Motor neuron (in vitro differentiated cells): ENCODE data around the gene SIK3. TPM values are rescaled to one million over a fixed set of nuclear protein-coding genes. Genes with fewer than 3 reads are reported as not detected.
A peak's percentile ranks its signal among the peaks of the same experiment; 100 is the strongest.

Source experiments
- ATAC-seq, 8 experiments: fragments of 200-7000 bp; cut with Tn5 transposase; replicated peaks in 6 of 8; 2 replicates each; pipeline ENCODE4 v1.8.0; 2021; ENCODE audit warnings: mild to moderate bottlenecking in 8 of 8, moderate library complexity in 8 of 8
- H3K27ac ChIP-seq, 2 donors: fragments of 250-450 bp; sonication (Bioruptor Pico); 2 replicates each; pipeline ENCODE4 v1.9.0; 2021; ENCODE audit warnings: antibody characterized with exemption in 2 of 2, mild to moderate bottlenecking in 2 of 2, moderate library complexity in 1 of 2
- H3K4me1 ChIP-seq, 2 donors: fragments of 250-450 bp; sonication (Bioruptor Pico); replicated peaks in 1 of 2; 2 replicates each; pipeline ENCODE4 v1.6.1; 2021; ENCODE audit warnings: antibody characterized with exemption in 2 of 2, mild to moderate bottlenecking in 2 of 2, moderate library complexity in 1 of 2
- H3K4me3 ChIP-seq, 5 donors: fragments of 250-450 bp; sonication (Bioruptor Pico); 2 replicates each; pipeline ENCODE4 v1.9.0; 2021; ENCODE audit warnings: antibody characterized with exemption in 5 of 5, mild to moderate bottlenecking in 5 of 5, moderate library complexity in 4 of 5
- WGBS, 10 experiments: fragments of 450-650 bp; shearing (Covaris generic); methylation state at CpG; one replicate each; pipeline ENCODE4 v1.0.0; 2022; 5-methylcytosine and 5-hydroxymethylcytosine counted together
- in situ Hi-C, 9 experiments: fragments of 400-800 bp; cut with MboI; loops; one replicate each; pipeline ENCODE4 v1.15.0; 2021; ENCODE audit warnings: low sequenced_read_pairs in 9 of 9, low pct_unique_long_range_greater_than_20kb in 2 of 9; ENCODE audit not compliant: unreplicated experiment in 9 of 9
- total RNA-seq, 8 experiments: library from RNA; unstranded; fragments of 300-600 nt; gene quantifications; 2 replicates each; pipeline versions ENCODE4 v1.2.3 to v1.2.4, GENCODE V29; 2022

Gene SIK3
- total RNA-seq, 8 experiments from 2014 or later, result 12.7 to 34.3 (median 16.5) TPM

DNA sequence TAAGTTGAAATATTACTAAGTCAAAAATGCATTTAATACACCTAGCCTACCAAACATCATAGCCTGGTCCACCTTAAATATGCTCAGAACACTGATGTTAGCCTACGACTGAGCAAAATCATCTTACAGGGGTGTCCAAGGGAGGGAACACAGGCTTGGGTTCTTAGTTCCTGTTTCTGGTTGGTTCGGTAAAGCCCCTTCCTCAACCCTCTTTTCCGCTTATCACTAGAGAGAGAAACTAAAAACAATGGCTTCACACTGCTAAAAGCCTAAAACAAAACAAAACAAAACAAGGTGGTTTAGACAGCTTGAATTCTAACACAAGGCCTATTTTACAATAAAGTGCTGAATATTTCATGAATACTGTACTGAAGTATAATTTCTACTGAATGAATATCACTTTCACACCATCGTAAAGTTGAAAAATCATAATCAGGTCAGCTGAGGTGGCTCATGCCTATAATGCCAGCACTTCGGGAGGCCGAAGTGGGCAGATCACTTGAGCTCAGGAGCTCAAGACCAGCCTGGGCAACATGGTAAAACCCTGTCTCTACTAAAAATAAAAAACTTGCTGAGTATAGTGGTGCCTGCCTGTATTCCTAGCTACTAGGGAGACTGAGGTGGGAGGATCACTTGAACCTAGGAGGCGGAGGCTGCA is 118.0 kb downstream of the SIK3 start:
- in situ Hi-C loops, result loop anchor here in 1 of 9 experiments (25.0 kb wide), 1 partner anchor 107 kb away; the partner anchor contains the start of gene SIK3
- H3K27ac ChIP-seq, result no peak overlapping the region

DNA sequence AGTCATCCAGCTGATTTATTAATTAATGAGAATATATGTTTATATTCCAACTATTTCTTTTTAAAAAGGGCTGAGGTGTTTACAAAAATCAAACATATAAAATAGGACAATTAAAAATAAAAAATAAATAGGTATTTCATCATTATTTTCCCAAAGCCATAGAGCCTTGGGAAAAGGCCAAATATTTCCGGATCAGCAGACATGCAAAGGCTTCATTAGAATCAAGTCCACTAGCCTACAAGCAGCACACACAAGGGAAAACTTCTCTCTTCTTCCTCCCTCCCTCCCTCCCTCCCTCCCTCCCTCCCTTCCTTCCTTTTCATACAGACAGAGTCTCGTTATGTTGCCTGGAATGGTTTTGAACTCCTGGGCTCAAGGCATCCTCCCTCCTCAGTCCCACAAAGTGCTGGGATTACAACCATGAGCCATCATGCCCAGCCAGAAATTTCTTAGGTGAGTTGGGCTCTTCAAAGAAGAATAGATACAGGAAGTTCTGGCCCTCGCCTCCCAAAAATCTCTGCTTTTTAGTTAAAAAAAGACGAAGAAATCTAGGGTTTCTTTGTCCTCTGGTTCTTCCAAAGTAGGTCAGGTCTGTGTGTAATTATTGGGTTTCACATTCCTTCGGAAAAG is 121.2 kb downstream of the SIK3 start:
- Histone ChIP-seq H3K4me1 (no peaks in the 10 kb centered on the region), H3K27ac (no peak overlapping the region), H3K4me3 (no peak overlapping the region)
- no peak for ATAC-seq
- 13 to 100% (median 56%) methylated on average over 1 to 5 of the region's 5 CpGs; no CpG with 5 or more reads in 1 of the 10 experiments for WGBS, 10 experiments
- in situ Hi-C loops, result loop anchor here in 1 of 9 experiments (25.0 kb wide), 1 partner anchor 110 kb away; the partner anchor contains the start of gene SIK3

More for the DNA sequence above, 118.0 kb downstream of the SIK3 start:
- ATAC-seq, result no peak
- 73 to 100% (median 96%) methylated on average over 2 to 7 of the region's 7 CpGs for WGBS, 10 experiments
- Histone ChIP-seq H3K4me1 (peaks cover 0 to 3% of the 10 kb centered on the region in 2 donors), H3K4me3 (no peak overlapping the region)

DNA sequence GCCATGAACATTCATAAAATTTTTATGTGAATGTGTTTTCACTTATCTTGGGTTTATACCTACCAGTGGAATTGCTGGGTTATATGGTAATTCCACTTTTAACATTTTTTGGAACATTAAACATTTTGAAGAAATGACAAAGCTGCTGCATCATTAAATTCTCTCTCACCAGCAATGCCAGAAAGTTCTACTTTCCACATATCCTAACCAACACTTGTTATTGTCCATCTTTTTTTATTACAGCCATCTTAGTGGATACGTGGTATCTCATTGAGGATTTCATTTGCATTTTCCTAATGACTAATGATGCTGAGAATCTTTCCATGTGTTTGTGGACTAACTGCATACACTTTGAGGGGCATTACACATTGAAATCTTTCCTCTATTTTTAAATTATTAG is 122.6 kb downstream of the SIK3 start:
- in situ Hi-C loops, result loop anchor here in 1 of 9 experiments (25.0 kb wide), 1 partner anchor 112 kb away; the partner anchor contains the start of gene SIK3
- no peaks in the 10 kb centered on the region for H3K4me1 ChIP-seq
- 57 to 100% (median 94%) methylated on average over 1 of the region's 1 CpG; no CpG with 5 or more reads in 2 of the 10 experiments for WGBS, 10 experiments
- no peak for ATAC-seq
- H3K27ac ChIP-seq, result no peak overlapping the region
- no peak overlapping the region for H3K4me3 ChIP-seq

DNA sequence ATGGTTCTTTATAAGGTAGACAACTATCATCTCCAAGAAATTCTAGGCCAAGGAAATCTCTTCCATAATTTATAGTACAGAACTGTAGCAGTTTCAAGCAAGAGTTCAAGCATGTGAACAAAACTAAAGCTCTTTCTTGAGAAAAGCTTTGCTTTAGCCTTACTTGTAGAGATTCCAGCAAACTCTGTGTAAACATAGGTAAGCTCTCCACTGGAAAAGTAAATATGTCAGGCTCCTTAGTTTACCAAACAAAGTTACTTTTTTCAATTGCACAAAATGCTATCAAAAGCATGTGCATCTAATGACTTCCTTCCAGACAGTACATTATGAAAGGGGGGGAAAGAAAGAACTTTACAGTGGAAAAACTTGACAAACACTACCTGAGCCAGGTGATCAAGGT is 125.0 kb downstream of the SIK3 start:
- no peak overlapping the region for H3K4me3 ChIP-seq
- no peak for ATAC-seq
- no peak overlapping the region for H3K27ac ChIP-seq
- H3K4me1 ChIP-seq, result no peaks in the 10 kb centered on the region
- in situ Hi-C loops, result no loop called here

DNA sequence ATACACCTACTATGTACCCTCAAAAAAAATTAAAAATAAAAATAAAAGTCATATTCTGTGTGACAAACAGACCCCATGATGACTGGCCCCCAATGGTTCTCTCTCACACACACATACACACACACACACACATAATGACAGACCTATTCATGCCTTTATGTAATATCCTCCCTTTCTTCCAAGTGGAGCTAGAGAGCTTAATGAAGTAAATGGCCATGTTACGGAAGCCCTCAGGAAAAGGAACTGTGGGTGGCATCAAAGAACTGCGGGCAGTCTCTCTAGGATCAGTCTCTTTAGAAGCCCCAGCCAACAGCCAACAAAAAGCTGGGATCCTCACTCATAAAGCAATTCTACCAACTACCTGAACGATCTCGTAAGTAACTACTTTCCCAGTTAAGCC is 125.5 kb downstream of the SIK3 start:
- no peak overlapping the region for H3K27ac ChIP-seq
- in situ Hi-C loops, result no loop called here
- ATAC-seq, result no peak
- no peak overlapping the region for H3K4me3 ChIP-seq
- no peaks in the 10 kb centered on the region for H3K4me1 ChIP-seq
- WGBS, 10 experiments, result 60 to 100% (median 94%) methylated on average over 1 to 4 of the region's 4 CpGs; no CpG with 5 or more reads in 2 of the 10 experiments

DNA sequence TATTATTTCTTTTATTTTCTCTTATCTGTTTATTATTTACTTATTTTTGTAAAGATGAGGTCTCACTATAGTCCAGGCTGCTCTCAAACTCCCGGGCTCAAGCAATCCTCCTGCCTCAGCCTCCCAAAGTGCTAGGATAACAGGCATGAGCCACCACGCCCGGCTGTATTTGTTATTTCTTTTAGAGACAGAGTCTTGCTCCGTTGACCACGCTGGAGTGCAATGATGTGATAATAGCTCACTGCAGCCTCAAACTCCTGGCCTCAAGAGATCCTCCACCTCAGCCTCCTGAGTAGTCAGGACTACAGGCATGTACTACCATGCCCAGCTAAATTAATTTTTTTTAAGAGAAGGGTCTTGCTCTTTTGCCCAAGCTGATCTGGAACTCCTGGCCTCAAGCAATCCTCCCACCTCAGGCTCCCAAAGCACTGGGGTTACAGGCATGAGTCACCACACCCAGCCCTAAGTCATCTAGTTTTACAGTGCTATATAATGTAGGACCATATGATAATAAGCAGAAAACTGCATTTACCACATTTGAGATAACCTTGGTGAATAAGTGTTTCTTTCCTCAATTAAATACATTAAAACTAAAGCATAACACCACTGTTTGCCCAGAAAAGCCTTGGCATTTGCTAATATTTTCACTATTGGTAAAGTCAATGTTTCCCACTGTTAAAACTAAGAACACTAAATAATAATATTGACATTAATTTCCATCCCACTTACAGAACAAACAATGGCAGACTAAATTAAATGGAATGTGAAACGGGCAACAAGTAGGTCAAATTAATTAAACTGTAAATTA is 127.5 kb downstream of the SIK3 start:
- ATAC-seq, result no peak
- 50 to 100% (median 83%) methylated on average over 1 to 6 of the region's 6 CpGs; no CpG with 5 or more reads in 1 of the 10 experiments for WGBS, 10 experiments
- Histone ChIP-seq H3K27ac (no peak overlapping the region), H3K4me1 (no peaks in the 10 kb centered on the region), H3K4me3 (no peak overlapping the region)
- in situ Hi-C loops, result no loop called here

DNA sequence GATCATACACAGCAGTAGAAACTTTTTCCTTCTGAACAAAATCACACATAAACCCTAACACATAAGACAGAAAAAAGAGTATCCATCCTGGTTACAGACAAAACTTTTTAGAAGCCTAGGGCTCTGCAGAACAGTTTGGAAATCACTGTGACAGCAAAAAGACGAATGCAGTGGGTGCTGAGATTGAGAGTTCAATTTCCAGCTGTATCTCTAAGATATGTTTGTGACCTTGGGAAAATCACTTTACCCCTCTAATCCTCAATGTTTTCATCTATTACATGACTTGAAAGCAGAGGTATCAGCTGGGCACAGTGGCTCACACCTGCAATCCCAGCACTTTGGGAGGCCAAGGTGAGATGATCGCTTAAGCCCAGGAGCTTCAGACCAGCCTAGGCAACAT is 128.5 kb downstream of the SIK3 start:
- H3K27ac ChIP-seq, result no peak overlapping the region

DNA sequence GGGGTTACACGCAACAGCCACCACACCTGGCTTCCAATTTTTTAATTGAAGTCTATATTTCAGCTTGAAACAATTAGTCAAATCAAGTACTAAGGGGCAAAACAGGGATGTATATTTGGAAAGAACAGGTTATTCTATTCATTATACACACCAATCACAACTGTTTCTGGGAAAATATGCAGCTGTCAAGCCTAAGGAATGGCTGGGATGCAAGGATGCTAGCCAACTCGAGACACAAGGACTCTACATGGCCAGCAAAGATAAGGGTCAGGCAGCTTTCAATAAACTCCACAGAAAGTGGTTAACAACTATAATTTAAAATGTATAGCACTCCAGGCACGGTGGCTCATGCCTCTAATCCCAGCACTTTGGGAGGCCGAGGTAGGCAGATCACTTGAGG is 134.0 kb downstream of the SIK3 start:
- Histone ChIP-seq H3K4me3 (no peak overlapping the region), H3K4me1 (no peaks in the 10 kb centered on the region), H3K27ac (no peak overlapping the region)
- no peak for ATAC-seq
- WGBS, 10 experiments, result 80 to 100% (median 100%) methylated on average over 1 to 4 of the region's 4 CpGs; no CpG with 5 or more reads in 3 of the 10 experiments
- in situ Hi-C loops, result no loop called here

More for the DNA sequence above, 128.5 kb downstream of the SIK3 start:
- in situ Hi-C loops, result no loop called here
- Histone ChIP-seq H3K4me3 (no peak overlapping the region), H3K4me1 (no peaks in the 10 kb centered on the region)
- ATAC-seq, result no peak
- 60 to 100% (median 92%) methylated on average over 1 to 2 of the region's 2 CpGs; no CpG with 5 or more reads in 4 of the 10 experiments for WGBS, 10 experiments

DNA sequence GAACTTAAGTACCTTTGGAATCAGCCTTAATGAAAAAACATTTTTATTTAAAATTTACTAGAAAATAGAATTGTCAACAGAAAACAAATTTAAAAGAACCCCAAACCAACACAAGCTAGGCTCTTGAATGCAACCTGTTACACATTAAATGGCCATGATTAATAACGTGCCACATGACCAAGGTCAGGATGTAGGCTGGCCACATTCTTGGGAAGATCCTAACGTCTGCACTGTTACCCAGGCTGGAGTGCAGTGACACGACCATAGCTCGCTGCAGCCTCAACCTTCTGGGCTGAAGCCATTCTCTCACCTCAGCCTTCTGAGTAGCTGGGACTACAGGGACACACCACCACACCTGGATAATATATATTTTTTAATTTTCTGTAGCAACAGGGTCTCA is 134.4 kb downstream of the SIK3 start:
- Histone ChIP-seq H3K27ac (no peak overlapping the region), H3K4me3 (no peak overlapping the region), H3K4me1 (no peaks in the 10 kb centered on the region)
- WGBS, 10 experiments, result 20 to 100% (median 58%) methylated on average over 1 to 4 of the region's 4 CpGs; no CpG with 5 or more reads in 5 of the 10 experiments
- in situ Hi-C loops, result no loop called here
- no peak for ATAC-seq

DNA sequence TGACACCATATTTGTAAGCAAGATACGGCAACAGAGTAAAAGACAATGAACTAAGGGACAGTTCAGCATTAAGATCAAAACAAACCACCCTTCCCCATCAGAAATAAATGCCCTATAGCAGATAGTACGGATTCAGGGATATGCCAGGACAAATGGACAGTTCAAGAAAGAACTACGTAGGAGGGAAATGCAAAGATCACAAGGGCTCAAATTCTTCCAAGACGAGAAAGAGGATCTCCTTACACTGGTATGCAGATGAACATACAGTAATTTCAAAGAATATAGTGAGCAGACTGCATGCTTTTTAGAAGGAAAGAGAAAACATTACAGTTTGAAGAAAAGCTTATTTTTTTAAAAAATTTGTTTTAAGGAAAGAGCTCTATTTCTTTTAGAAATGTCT is 136.1 kb downstream of the SIK3 start:
- WGBS, 10 experiments, result 30 to 89% (median 70%) methylated on average over 2 to 4 of the region's 4 CpGs
- Histone ChIP-seq H3K27ac (no peak overlapping the region), H3K4me1 (no peaks in the 10 kb centered on the region), H3K4me3 (no peak overlapping the region)
- peak in 3 of 8 experiments; percentile 59 to 87 (median 62) for ATAC-seq
- in situ Hi-C loops, result no loop called here

DNA sequence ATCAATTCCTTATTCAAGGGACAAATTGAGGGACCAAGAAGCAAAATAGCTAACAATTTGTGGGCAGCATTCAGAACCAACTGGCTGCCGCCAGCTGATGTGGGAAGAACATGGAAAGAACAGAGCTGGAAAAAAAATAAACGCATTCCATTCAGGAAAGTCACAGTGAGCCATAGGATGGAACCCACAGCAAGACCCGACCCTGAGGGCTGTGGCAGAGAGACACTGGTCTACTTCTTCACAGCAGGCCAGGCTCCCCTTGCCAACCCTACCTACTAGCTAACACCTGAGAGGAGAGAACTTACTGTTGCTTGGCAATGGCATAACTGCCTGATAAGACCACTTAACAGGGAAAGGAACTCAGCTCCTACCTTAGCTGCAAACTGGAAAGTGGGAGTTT is 137.3 kb downstream of the SIK3 start:
- Histone ChIP-seq H3K4me3 (no peak overlapping the region), H3K4me1 (no peaks in the 10 kb centered on the region), H3K27ac (no peak overlapping the region)
- 7 to 100% (median 68%) methylated on average over 1 to 3 of the region's 3 CpGs; no CpG with 5 or more reads in 3 of the 10 experiments for WGBS, 10 experiments
- in situ Hi-C loops, result no loop called here
- peak in 5 of 8 experiments; percentile 43 to 81 (median 63) for ATAC-seq

DNA sequence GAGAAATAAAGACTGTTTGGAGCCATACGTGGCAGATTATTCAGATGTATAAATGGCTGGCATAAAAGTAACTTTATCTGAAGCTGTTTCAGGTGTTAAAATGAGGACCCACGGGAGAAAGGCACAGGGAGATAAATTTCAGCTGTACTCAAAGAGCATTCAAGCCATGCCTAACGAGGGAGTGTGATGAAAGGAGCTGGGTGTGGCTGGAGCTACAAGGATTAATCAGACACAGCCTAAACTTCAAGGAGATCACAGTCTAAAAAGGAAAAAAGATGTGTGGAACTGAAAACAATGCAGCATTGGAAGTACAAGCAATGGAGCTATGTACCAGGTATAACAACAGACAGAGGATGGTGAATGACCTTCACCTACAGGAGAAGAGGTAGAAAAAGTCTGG is 140.0 kb downstream of the SIK3 start:
- WGBS, 10 experiments, result 25 to 100% (median 50%) methylated on average over 1 to 3 of the region's 3 CpGs; no CpG with 5 or more reads in 1 of the 10 experiments
- in situ Hi-C loops, result no loop called here
- no peak overlapping the region for H3K27ac ChIP-seq
- no peak overlapping the region for H3K4me3 ChIP-seq
- no peaks in the 10 kb centered on the region for H3K4me1 ChIP-seq
- peak in 3 of 8 experiments; percentile 54 to 88 (median 66) for ATAC-seq

DNA sequence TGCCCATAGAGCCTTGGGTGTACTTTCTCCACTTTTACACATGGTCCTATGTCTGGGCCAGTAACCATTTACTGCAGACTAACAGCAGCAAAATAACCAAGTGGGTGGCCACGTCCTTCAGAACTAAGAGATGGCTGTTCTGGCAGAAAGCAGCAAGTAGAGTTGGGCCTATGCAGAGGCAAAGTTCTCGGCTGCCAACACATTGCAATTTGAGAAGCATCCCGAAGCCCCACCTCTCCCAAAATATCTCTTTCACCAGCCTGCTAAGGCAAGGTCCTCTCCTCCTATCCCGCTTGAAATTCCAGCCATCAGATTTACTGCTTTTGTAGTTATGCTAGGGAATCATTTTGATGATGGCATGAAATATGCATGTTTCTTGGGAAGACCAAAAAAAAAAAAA is 142.3 kb downstream of the SIK3 start:
- ATAC-seq, result peak in 1 of 8 experiments; percentile 65
- Histone ChIP-seq H3K4me3 (no peak overlapping the region), H3K27ac (no peak overlapping the region), H3K4me1 (no peaks in the 10 kb centered on the region)
- in situ Hi-C loops, result no loop called here
- 39 to 100% (median 80%) methylated on average over 1 to 3 of the region's 4 CpGs; no CpG with 5 or more reads in 3 of the 10 experiments for WGBS, 10 experiments
